HG03139 (cell line): Measurements from ENCODE around the gene TBPL1.

Experiments used
- ATAC-seq: cut with Tn5 transposase; IDR thresholded peaks from one replicate; pipeline ENCODE4 v1.9.1; 2021; ENCODE audit not compliant: unreplicated experiment

Gene TBPL1

DNA sequence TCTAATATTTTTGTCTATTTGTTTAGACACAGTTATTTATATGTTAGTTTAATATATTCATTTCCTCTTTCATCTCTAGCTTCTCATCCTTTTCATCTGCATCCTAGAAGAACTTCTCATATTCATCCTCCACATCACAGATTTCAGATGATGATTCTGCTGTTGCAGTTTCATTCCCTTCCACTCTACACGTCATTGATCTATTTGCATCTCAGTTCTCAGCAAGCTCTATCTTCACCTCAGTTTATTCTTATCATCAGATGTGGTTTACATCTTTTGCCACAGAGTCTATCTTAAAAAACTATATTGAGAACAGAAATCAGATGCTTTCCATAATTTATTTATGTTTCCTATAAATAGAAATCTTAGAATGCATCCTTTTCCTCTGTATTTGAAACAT is 86.1 kb downstream of the TBPL1 start:
- no peak for ATAC-seq
